ENCODE measurements around the gene KCNH3. TPM values are rescaled to one million over a fixed set of nuclear protein-coding genes. Genes with fewer than 3 reads are reported as not detected.

Gene KCNH3
- total and polyA plus RNA-seq, 2 donors (not counting 3 experiments of a cell fraction or from before 2014, with no cell fraction given), result 0.13 to 0.14 TPM

GRCh38 chr12:49555631-49556390, 17.0 kb downstream of the KCNH3 start:
- Histone ChIP-seq H2AFZ (ENCODE audit: low read depth, low read length) (no peak overlapping the region), H3K9me3 (replicated peaks; ENCODE audit: control insufficient read depth, insufficient read depth, low read length) (no peaks in the 10 kb centered on the region), H3K79me2 (ENCODE audit: control insufficient read depth, insufficient read depth, low read length) (no peaks in the 10 kb centered on the region), H3K9me1 (replicated peaks; ENCODE audit: control insufficient read depth, extremely low read depth, insufficient read depth, low read length) (no peaks in the 10 kb centered on the region), H3K36me3 (ENCODE audit: control insufficient read depth in 2 of 2, extremely low read depth in 1 of 2, insufficient read depth in 2 of 2, low read length in 2 of 2) (peaks cover 2 to 28% of the 10 kb centered on the region in 2 experiments), H3K27me3 (ENCODE audit: control insufficient read depth in 2 of 2, insufficient read depth in 2 of 2, low read length in 2 of 2) (no peaks in the 10 kb centered on the region), H3K4me1 (ENCODE audit: control insufficient read depth, extremely low read depth, insufficient read depth, low read length) (no peaks in the 10 kb centered on the region), H4K20me1 (replicated peaks; ENCODE audit: control insufficient read depth, extremely low read depth, insufficient read depth, low read length) (no peaks in the 10 kb centered on the region), H3K27ac (ENCODE audit: insufficient read depth, low read depth, low read length) (no peak overlapping the region), H3K4me3 (replicated peaks in 1 of 3; ENCODE audit: insufficient read depth in 1 of 3, low read depth in 1 of 3, low read length in 3 of 3) (no peak overlapping the region), H3K9ac (replicated peaks; ENCODE audit: extremely low read depth, insufficient read depth, low read length) (no peak overlapping the region), H3K4me2 (ENCODE audit: insufficient read depth, low read length) (no peak overlapping the region)
- DNase-seq (ENCODE audit: low read depth, low spot score) (no peak), FAIRE-seq (no peak)
- TF ChIP-seq MYC (IDR thresholded peaks at IDR 0.05; ENCODE audit: low read depth, low read length) (no peak), POLR2AphosphoS5 (IDR thresholded peaks at IDR 0.05; ENCODE audit: insufficient read depth, low read depth, low read length) (no peak), GATA2 (IDR thresholded peaks at IDR 0.05; ENCODE audit: insufficient read depth, insufficient read length, low read depth, low read length) (no peak), POLR2A (IDR thresholded peaks at IDR 0.05; ENCODE audit: low read depth, low read length) (no peak), MAX (IDR thresholded peaks at IDR 0.05; ENCODE audit: insufficient read depth, insufficient read length) (no peak), EZH2 (IDR thresholded peaks at IDR 0.05; ENCODE audit: borderline replicate concordance, low read depth, low read length, severe bottlenecking) (no peak), FOS (IDR thresholded peaks at IDR 0.05; ENCODE audit: borderline replicate concordance, insufficient read depth, low read length) (no peak), JUN (IDR thresholded peaks at IDR 0.05; ENCODE audit: borderline replicate concordance, insufficient read depth, insufficient read length, low read depth) (no peak)
- TF ChIP-seq, protein P1, sequence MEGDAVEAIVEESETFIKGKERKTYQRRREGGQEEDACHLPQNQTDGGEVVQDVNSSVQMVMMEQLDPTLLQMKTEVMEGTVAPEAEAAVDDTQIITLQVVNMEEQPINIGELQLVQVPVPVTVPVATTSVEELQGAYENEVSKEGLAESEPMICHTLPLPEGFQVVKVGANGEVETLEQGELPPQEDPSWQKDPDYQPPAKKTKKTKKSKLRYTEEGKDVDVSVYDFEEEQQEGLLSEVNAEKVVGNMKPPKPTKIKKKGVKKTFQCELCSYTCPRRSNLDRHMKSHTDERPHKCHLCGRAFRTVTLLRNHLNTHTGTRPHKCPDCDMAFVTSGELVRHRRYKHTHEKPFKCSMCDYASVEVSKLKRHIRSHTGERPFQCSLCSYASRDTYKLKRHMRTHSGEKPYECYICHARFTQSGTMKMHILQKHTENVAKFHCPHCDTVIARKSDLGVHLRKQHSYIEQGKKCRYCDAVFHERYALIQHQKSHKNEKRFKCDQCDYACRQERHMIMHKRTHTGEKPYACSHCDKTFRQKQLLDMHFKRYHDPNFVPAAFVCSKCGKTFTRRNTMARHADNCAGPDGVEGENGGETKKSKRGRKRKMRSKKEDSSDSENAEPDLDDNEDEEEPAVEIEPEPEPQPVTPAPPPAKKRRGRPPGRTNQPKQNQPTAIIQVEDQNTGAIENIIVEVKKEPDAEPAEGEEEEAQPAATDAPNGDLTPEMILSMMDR (IDR thresholded peaks at IDR 0.05; ENCODE audit: extremely low read depth in 1 of 2, insufficient read depth in 1 of 2, low read depth in 1 of 2, low read length in 2 of 2), result no peak
- CTCF ChIA-PET, result interaction anchor here (0.6 to 6.9 kb wide), 8 partner anchors 9 to 224 kb away, joined by 3 to 44 read pairs (median 4); no protein-coding TSS in a partner anchor
- dilution Hi-C loops (cut with MboI; ENCODE audit: extremely low pct_ligation_motif_present, low sequenced_read_pairs), result no loop called here
- POLR2A ChIA-PET, result no interaction called here
- no TSS peak for BruUV-seq (replicated peaks)
- intact Hi-C loops (cut with micrococcal nuclease), result no loop called here

Data from endothelial cell of umbilical vein (primary cell).